HL-60/S4 treated with retinoic acid at 250 ng/mL for 4 days and 3 days (cell line): ENCODE measurements around the gene ZBTB34.

ENCODE experiments used
- in situ Hi-C: fragments of 300-500 bp; cut with MboI; formaldehyde crosslinking; loops from 2 replicates; pipeline ENCODE4 v1.7.0; 2022; ENCODE audit warnings: low sequenced_read_pairs

Gene ZBTB34

DNA sequence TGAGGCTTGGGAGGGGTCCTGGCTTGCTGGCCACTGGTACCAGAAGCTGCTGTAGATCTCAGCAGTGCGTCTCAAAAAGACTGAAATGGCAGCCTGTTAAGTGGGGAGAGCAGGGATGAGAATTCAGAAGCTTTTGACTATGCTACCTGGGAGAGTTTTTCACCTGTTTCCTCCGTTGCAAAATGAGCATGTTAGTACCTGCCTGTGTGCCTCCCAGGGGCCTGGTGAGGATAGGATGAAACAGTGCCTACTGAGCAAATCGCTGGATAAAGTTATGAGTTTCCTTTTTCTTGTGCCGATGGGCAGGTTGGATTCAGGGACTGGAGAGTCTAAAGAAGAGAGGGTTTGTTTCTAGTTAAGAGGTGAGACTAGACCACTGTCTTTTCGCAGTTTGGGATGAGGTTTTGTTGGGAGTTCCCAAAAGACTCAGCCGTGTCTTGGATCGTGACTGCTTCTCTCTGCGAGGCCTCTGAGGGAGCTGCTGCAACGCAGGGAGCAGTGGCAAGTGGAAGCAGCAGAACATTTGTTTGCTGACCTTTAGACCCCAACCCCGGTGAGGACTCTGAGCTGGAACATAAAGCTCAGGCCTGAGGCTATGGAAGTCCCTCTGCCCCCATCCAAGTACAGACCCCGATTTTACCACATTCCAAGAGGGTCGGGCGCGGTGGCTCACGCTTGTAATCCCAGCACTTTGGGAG, 55.6 kb downstream of the ZBTB34 start:
- in situ Hi-C loops: no loop called here

DNA sequence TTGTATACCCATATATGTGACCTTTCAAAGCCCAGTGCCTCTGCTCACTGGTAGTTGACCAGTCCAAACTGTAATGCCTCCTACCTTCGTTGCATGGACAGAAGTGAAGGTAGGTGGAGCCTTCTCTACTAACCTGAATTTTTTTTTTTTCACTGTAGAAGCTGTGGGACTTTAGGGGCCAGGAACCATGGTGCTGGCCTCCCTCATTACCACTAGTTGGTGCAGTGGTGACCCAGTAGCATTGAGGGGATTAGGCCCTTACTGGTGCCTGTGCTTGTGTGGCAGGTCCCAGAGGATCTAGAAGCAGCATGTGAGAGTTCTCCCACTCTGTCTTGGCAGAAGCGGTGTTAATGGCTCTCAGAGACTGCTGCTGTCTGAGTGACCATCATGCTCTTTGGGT, 56.5 kb downstream of the ZBTB34 start:
- in situ Hi-C loops: no loop called here

DNA sequence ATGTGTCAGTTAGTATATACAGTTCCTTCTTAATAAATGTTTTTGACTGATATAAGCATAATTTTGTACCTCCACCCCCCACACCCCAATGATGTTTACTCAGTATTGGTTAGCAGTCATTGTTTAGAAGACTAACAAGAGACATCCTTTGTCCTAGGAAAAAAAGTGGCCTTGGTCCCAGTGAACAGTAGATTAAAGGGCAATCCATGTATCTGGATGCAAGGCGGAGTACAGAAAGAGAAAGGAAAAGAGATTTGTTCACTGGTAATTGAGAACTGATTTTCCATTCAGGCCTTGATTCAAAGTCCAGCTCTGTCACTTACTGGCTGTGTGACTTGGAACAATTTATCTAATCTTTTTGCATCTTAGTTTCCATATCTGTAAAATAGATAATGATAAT, 58.8 kb downstream of the ZBTB34 start:
- in situ Hi-C loops: no loop called here

DNA sequence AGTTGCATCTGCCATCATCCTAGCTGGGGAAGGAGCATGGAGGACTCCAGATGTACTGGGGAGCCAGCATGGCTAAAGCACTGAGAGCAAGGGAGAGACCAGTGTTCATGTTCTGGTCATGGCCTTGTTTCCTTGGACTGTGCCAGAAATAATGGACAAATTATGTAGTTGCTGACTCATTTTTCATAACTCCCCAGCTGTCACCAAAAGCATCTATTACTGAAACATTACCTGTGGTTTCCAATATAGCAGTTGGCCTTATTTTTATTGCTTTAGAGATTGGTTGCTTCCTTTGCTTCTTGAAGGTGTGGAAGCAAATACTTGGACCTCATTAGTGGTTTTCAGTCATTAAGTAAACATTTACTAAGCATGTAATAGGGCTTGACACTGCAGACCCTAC, 65.4 kb downstream of the ZBTB34 start:
- in situ Hi-C loops: loop anchor here (25.0 kb wide), 1 partner anchor 1011 kb away; the partner anchor contains the start of genes DPM2 and PIP5KL1

DNA sequence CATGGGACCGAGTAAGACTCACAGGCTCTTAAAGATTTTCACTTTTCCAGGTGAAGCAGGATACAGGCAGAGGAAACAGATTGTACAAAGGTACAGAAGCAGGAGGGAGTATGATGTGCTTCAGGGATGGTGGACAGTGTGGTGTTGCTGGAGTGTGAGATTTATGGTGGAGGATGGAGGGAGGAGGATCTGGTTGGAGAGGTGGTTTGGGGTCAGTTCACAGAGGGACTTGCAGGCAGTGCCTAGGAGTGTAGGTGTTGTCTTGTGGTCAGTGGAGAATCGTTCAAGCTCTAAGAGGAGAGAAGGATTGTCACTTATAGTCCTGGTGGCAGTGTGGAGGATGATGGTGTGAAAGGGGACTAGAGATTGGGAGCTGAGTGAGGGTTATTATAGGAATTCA, 65.9 kb downstream of the ZBTB34 start:
- in situ Hi-C loops: loop anchor here (25.0 kb wide), 1 partner anchor 1011 kb away; the partner anchor contains the start of genes DPM2 and PIP5KL1

DNA sequence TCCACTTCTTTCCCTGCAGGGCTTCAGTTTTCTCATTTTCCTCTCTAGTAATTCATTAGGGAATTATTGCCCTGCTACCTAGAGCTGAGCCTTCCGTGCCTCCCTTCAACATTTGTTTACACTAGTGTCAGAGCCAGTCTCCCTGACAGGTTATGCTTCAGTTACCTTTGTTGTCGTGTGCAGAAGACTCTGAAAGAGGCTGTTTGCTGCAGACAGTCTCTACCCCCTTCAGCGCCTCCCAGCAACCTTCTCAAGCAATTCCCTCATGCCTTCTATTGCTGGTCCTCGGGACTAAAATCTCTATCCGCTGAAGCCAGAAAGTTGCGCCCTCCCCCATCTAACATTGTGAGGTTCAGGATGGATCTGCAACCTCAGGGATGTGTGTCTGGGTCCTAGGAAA, 67.0 kb downstream of the ZBTB34 start:
- in situ Hi-C loops: loop anchor here (25.0 kb wide), 1 partner anchor 1010 kb away; the partner anchor contains the start of genes DPM2 and PIP5KL1

DNA sequence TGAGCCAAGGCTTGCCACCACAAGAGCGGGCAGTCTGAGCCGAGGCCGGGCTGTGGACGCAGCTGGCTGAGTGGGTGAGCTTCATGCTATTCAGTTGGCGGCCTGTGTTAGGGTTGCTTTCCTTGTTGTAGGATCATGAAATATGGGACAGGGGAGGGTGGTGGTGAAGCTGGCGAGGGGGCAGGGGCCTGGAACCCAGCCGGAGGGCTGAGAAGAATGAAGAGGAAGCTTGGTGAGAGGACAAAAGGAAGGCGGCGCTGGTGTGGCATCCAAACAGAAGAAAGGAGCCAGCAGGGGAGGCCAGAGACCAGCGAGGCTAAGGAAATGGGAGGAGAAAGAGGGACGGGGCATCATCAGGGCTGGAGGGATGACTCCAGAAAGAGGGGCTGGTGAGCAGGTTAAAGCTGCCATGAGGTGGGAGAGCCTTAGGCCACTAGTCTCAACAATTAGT, 72.5 kb downstream of the ZBTB34 start:
- in situ Hi-C loops: loop anchor here (25.0 kb wide), 1 partner anchor 1004 kb away; the partner anchor contains the start of genes DPM2 and PIP5KL1

DNA sequence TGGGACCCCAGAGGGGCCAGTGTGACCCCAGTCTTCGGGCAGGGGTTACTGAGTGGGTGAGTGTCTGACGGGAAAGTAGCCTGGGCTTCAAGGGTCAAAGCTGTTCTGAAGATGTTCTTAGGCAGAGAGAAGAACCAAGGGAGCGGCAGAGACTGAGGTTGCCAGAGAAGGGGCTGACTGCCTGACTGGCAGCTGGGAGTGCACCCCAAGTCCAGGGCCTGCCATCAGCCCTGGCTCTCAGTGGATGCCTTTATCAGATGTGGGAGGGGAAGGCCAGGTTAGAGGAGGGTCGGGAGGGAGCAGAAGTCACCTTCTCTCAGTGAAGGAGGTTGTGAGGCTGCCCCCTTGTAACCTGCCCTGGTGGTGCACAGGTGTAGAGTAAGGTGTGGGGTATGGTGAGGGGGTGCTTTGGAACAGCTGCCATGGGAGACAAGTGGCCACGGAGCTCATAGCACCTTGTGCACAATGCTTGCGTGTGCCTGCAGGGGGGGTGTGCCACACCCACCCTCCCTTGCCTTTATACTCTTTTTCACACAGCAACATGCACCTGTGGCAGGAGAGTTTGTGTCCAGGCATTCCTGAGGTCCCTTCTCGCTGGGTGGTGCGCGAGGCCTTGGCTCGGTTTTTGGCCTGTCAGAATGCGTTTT, 73.0 kb downstream of the ZBTB34 start:
- in situ Hi-C loops: loop anchor here (25.0 kb wide), 1 partner anchor 1004 kb away; the partner anchor contains the start of genes DPM2 and PIP5KL1

DNA sequence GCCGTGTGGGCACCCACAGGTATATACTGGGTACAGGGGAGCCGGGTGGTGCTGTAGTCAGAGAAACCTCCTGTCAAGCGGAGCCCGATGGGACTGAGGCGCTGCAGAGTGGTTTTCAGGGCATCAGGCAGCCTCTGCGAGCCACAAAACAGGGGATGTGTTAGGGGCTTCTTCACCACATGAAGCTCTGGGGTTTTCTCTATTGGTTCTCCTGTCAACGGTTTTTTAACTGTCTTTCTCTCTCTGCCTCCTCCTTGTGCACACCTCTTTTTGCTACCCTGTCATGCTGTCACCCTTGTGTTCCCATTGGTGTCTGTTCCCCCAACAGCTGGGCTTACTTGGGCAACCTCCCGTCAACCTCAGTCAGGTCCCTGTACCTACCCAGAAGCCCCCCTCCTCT, 74.0 kb downstream of the ZBTB34 start:
- in situ Hi-C loops: loop anchor here (25.0 kb wide), 1 partner anchor 1003 kb away; the partner anchor contains the start of genes DPM2 and PIP5KL1
